ENCODE results near the gene CYS1.
"Not testable (repeated sequence)": the region's sequence is repeated elsewhere in the genome, so short reads cannot be mapped to it uniquely, and the experiment has no call there.

CYS1 gene

DNA sequence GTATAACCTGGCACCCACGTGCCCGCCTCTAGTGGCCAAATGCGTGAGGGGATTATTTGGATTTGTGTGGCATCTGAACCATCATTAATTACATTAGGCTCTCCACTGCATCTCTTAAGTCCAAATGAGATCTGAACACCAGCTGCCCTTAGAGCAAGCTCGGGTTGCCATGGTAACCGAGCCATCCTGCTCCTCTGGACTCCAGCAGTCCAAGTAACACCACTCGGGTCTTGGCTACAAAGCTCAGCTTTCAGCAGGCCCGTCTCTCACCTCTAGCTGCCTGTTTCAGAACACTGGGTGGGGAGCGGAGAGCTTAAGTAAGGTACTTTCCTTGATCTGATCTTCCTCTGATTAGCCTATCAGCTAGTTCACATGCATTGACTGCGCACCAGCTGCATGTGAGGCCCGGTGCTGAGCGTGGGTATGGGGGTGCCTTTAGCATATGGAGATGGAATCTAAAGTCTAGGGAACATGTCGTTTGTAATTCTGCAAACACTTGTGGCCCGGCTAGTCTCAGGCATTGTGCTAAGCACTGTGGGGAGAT, 14.1 kb upstream of the CYS1 start:
- DNase-seq (ENCODE audit: extremely low read depth in 1 of 2, low read depth in 1 of 2), result no peak

DNA sequence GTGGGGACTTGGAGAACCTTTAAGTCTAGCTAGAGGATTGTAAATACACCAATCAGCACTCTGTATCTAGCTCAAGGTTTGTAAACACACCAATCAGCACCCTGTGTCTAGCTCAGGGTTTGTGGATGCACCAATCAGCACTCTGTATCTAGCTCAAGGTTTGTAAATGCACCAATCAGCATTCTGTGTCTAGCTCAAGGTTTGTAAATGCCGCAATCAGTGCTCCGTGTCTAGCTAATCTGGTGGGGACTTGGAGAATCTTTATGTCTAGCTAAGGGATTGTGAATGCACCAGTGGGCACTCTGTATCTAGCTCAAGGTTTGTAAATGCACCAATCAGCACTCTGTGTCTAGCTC, 11.7 kb upstream of the CYS1 start:
- DNase-seq (ENCODE audit: extremely low read depth in 1 of 2, low read depth in 1 of 2), result not testable (repeated sequence)

DNA sequence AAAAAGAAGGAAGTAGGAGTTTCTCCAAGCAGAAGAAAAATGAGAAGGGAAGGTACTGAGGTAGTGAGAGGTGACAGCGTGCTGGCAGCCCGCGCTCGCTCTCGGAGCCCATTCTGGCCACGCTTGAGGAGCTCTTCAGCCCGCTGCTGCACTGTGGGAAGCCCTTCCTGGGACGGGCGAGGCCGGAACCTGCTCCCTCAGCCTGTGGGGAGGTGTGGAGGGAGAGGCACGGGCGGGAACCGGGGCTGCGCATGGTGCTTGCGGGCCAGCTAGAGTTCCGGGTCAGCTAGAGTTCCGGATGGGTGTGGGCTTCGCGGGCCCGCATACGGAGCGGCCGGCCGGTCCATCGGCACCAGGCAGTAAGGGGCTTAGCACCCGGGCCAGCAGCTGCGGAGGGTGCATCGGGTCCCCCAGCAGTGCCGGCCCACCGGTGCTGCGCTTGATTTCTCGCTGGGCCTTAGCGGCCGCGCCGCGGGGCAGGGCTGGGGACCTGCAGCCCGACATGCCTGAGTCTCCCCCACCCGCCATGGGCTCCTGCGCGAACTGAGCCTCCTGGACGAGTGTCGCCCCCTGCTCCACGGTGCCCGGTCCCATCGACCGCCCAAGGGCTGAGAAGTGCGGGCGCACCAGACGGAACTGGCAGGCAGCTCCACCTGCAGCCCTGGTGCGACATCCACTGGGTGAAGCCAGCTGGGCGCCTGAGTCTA, 11.1 kb upstream of the CYS1 start:
- no peak for DNase-seq (ENCODE audit: extremely low read depth in 1 of 2, low read depth in 1 of 2)

DNA sequence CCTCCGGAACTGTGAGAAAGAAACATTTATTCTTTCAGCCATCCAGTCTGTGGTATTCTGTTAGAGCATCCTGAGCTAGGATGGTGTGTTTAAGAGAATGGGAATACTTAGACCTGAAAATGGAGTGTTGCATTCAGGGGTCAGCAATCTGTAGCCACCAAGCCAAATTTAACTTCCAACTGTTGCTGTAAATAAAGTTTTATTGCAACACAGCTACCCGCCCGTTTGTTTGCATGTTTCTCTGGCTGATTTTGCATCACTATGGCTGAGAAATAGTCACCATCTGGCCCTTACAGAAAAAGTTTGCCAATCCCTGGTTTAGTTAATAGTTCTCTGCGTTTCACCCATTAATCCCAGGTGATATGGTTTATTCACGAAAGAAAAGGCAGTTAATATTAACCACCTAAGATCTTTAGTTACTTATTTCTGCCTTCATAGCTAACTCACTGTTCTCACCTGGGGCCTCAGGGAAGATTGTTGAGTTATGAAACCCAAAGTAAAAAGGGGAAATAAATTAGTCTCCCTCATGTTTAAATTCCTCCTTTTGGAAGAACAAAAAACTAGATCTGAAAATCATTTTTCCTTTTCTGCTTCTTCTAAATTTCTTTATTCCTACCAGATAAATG, 9.5 kb upstream of the CYS1 start:
- DNase-seq (ENCODE audit: extremely low read depth in 1 of 2, low read depth in 1 of 2), result no peak

DNA sequence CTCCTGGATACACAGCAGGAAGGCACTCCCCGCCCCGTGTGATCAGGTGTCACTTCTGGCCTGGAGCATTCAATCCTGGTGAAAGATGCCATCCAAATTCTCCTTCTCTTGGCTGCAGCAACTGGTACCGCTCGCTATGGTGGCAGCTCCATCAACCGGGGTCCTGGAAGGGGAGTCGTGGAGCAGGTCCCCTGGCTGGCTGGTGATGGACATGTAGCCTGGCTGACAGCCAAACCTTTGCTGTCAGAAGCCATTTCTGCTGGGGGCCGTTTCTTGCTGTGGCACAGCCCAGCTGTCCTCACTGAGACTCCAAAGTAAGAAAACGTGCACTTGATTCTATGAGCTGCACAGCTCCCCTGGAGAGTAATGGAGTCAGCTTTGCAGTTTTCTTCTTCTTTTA, 7.1 kb upstream of the CYS1 start:
- DNase-seq (ENCODE audit: extremely low read depth in 1 of 2, low read depth in 1 of 2), result no peak

DNA sequence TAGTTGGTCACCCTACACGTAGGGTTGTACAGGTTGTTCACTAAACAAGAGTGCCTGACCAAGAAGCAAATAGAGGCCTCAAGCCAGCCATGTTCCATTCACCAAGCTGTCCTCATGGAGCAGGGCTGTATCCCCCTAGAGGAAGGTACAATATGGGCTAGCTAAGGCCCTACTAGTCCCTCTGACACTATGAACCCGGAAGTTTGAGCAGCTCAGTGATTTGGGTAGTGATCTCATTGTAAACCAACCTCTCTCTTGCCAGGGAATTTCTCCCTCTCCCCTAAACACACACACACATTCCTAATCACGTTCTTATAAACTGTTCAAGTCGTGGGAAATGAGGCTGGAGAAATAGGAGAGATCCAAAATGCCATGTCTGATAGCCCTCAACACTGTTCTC, 6.7 kb upstream of the CYS1 start:
- DNase-seq (ENCODE audit: extremely low read depth in 1 of 2, low read depth in 1 of 2), result no peak

DNA sequence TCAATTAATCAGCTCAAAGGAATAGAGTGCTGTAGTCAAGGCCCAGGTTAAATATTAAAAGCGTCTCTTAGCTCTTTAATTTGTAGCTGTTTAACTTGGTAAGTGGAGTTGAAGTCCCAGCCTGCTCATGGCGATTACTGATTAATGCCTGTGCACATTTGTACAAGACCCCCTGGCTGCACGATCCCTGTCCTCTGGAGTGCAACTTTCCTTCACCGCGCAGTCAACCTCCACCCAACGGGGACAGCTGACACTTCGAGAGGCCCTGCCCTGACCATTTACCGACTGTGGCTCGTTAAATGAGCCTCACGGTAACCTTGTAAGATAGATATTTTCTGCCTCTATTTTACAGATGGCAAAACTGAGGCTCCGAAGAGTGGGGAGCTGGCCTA, 5.5 kb upstream of the CYS1 start:
- no peak for DNase-seq (ENCODE audit: extremely low read depth in 1 of 2, low read depth in 1 of 2)

DNA sequence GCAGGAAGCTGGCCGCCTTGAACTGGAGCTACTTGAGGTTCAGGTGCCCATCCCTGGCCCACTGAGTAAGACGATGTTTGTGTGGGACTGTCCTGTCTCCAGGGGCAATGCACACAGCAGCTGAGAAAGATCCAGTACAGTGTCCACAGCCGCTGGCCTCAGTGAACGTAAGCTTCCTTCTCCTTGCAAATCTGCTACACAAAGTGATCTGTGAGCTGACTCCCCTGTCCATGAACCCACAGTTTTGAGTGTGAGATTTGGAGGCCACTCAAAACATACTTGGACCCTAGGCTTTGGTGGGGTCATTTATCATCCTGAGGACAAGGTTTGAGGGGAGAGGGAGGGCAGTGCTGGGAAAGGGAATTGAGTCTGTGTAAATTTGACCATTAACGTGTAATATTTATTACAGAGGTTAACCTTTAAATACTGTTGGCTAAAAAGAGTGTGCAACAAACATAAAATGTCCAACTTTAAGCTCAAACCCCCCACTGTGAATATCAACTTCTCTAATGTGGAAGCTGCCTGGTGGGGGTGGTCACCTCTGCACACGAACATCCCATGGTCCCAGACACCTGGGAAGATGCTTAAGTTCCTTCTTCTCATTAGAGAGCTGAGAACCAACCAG, 4.9 kb upstream of the CYS1 start:
- DNase-seq (ENCODE audit: extremely low read depth in 1 of 2, low read depth in 1 of 2), result no peak

DNA sequence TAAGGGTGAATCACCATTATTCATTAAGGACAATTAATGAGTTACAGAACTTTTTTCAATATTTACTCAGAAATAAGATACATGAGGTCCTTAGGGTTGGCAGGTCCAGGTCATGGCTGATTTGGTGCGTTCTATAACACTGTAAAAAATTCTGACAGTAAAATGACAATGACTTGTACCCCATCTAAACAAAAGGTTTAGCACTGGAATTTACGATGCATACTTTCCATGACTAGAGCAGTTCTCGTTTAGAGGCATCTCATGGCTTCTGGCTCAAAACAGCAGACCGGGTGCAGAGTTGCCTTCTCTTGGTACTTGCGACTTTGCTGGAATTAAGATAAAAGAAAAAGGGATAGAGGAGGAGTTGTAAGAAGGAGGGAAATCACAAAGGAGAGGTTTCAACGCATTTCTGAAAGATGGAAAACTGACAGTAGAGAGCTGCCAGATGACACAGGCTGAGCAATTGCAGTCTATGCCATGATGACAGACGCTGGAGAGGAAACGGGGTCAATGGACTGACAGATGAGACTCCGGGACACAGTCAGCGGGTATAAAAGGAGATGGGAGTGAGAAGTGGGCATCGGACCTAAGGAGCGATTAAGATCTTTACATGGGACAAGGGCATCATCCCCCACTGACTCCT, 4.1 kb upstream of the CYS1 start:
- DNase-seq (ENCODE audit: extremely low read depth in 1 of 2, low read depth in 1 of 2), result no peak

DNA sequence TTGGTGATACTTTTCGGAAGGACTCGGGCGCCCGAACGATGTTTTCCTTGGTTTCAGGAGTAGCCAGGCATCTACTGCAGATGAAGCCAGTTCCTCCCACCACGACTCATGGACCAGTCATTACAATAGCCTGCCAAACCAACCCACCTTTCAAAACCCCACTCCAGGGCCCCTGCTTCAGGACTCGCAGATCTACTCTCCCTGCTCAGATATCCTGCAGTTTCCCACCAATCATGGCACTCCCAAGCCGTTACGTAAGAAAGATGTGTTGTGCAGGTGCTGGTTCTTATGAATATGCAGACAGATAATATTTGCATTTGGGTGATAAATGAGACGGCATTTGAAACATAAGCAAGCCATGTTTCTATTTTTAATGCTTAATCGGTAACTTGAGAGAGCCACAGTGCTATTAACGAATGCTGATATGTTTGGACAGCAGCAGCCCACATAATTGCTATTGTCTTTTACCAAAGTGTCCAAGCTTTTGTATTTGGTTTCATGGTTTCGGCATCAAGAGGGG, 3.5 kb upstream of the CYS1 start:
- no peak for DNase-seq (ENCODE audit: extremely low read depth in 1 of 2, low read depth in 1 of 2)

DNA sequence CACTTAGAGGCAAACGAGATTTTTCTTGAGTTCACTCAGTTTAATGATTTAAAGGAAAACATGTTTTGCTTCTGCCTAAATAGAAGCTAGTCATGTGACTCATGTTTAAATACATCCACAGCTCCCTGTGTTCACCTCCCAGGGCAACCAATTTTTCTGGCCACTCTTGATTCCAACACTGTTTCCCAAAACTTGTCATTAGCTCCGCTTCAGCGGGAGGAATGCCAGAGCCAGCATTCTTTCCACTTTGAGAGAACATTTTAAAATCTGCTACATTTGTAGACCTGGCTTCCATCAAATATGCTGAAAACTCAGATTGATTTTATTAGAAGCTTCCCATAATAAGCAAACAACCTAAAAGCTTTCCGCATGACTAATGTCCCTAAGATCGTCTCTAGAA, 2.8 kb upstream of the CYS1 start:
- DNase-seq (ENCODE audit: extremely low read depth in 1 of 2, low read depth in 1 of 2), result no peak

DNA sequence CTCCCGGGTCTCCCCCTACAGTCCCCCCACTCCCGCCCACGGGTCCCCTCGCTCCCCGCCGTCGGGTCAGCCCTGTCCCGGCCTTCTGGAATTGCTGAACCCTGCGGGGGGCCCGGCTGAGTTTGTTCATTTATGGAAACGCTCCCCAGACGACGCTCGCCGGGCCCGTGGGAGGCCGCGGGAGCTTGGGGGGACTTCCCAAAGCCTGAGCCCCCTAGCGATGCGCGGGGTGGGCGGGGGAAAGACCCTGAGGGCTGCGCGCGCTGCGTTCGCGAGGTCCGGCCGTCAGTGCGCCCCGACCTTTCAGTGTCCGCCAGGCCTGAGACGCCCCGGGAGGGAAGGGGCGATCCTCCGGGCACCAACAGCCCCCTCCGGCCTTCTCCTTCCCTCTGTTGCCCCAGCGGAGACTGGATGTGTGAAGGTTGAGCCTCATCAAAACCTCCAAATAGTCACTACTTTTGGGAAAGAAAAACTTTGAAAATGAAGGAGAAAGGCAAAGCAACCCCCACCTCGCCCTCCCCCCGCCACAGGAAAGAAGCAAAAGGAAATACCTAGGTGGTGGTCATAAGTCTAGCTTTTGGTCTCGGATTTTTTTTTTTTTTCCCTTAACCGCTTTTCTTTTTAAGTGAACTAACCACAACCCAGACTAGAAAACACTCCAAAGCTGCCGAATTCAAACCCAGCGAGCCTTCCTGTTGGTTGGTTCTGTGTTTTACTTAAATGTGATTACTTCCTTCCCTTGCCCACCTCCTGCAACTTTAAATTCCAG, 509 bp upstream of the CYS1 start:
- no peak for DNase-seq (ENCODE audit: extremely low read depth in 1 of 2, low read depth in 1 of 2)

DNA sequence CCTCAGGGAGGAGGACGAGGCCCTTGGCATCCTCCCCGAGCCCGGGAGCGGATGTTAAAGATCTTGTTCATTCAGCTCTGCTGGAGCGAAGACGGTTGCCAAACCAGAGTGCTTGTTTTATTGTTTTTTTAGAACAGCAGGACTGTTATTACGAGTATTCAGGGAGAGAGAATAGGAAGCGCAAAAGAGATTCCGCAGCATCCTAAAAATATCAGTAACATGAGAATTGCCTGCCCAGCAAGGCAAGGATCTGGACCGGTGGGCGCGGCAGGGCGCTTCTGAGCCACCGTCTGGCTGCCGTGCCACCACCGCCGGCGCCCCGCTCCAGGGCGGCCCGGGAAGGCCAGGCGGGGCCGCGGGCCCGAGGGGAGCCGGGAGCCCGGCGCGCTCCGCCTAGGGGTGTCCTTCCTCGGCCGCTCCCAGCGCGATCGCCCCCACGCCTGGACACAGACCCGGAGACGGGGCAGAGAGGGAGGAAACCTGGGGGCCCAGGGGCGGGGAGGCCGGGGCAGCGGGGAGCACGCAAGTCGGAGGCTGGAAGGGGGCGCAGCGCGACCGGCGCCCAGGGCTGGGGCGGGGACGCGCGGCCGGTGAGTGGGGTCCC, 843 bp downstream of the CYS1 start:
- DNase-seq (ENCODE audit: extremely low read depth in 1 of 2, low read depth in 1 of 2), result no peak

DNA sequence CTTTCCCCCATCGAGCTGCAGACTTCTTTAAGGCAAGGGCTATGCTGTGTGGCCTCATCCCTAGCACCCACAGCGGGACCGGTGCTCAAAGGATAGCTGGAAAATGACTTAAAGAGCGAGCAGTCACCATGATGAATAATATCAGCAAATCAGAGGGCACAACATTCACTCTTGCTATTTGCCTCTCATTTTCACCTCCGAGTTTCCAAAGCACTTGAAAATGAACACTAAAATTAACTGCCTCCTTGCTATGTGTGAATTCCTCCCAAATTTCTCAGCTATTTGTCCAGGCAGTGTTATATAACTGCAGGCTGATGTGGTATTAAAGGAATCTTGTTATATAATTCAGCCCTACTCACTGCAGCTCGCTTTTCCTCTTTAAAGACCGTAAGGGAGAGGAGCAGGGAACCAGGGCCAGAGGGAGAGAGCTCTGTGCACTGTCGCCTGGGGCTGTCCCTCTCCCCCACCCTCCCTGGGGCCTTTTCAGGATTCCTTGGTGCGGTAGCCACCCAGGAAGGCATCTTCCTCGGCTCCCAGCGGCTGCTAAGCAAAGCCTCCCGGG, 1.4 kb downstream of the CYS1 start:
- no peak for DNase-seq (ENCODE audit: extremely low read depth in 1 of 2, low read depth in 1 of 2)

DNA sequence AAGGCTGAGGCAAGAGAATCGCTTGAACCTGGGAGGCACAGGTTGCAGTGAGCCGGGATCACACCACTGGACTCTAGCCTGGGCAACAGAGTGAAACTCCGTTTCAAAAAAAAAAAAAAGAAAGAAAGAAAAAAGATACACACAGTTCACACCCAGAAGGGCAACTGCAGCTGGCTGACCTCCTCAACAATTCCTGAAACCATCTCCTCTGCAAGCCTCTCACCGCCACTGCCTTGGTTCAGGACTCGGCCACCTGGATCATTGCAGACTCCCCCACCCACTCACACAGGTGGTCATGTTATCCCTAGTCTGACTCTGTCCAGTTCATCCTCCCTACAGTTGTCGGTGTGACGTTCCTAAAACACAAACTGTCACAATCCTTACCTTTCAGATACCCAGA, 2.2 kb downstream of the CYS1 start:
- no peak for DNase-seq (ENCODE audit: extremely low read depth in 1 of 2, low read depth in 1 of 2)

DNA sequence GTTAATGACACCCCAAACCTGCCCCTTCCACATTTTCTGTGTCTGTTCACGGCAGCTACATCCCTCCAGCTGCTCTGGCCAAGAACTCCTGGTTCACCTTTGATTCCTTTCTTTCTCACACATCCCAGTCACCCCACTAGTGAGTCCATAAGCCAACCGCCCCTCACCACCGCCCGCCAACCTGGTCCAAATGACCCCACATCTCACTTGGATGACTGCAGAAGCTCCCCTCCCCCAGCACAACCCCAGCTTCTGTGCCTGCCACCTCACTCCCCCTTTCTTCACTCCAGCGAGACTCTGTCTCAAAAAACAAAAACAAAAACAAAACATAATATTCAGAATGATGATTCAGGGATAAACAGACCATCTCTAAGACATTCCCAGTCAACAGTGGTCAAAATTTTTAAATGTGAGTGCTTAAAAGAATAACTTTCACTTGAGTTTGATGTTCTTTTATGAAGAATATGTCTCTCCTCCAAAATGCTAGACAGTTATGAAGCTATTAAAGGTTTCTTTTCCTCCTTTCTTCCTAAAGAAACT, 3.2 kb downstream of the CYS1 start:
- no peak for DNase-seq (ENCODE audit: extremely low read depth in 1 of 2, low read depth in 1 of 2)

DNA sequence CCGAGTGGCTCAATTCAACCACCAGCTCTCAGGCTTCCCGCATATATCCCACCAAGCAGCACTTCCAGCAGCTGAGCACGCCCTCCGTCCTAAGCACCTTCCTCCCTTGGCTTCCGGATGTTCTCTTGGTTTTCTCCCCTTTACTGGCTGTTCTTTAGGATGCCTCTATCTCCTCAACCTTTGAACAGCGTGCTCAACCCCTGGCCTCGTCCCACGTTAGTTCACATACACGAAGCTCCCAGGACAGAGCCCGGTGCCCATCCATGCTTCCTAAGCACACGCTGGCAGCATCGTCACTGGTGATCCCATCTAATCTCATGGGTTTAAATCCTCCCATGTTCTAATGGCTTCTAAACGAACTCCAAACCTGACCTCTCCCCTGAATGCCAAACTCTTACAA, 3.7 kb downstream of the CYS1 start:
- no peak for DNase-seq (ENCODE audit: extremely low read depth in 1 of 2, low read depth in 1 of 2)

DNA sequence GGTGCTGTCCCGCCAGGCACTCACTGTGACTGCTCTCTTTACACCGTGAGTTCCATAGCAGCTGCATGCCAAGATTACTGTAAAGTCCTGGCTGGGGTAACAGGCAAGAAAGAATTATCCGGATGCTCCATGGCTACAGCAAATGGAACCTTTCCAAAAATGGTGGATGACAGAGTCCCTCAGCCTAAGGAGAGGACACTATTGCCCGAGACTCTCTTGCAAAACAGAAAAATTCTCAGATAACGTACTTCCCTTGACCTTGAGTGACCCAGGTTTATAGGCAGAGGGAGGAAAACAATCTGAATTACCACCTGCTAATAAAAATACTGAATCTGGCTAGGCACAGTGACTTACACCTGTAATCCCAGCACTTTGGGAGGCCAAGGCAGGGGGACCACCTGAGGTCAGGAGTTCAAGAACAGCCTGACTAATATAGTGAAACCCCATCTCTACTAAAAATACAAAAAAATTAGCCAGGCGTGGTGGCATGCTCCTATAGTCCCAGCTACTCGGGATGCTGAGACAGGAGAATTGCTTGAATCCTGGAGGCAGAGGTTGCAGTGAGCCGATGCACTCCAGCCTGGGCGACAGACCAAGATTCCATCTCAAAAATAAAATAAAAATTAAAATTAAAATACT, 4.5 kb downstream of the CYS1 start:
- DNase-seq (ENCODE audit: extremely low read depth in 1 of 2, low read depth in 1 of 2), result no peak

DNA sequence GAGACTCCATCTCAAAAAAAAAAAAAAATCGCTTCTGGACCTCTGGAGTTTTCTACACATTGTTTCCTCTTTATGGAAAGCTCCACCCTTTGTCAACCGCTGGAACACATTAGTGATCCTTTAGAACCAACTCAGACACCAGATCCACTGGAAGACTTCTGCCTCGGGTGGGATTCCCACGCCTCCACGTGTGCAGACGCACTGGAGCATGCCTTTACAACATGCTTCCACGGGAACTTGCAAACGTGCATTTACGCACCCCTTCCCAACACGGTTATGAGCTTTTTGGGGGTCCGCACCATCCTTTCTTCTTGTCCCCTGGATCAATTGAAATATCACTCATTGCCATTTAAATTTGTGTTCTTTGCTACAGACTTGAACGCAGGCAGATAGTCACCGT, 5.1 kb downstream of the CYS1 start:
- DNase-seq (ENCODE audit: extremely low read depth in 1 of 2, low read depth in 1 of 2), result no peak

Data from stimulated activated CD8-positive, alpha-beta memory T cell treated with anti-CD3 and anti-CD28 coated beads, Interleukin-7, amount 100 ng/mL, for 48 hours (primary cell).